ENCODE measurements around the gene TAF11L12.
A peak's percentile ranks its signal among the peaks of the same experiment; 100 is the strongest.
"Not testable (repeated sequence)": the region's sequence is repeated elsewhere in the genome, so short reads cannot be mapped to it uniquely, and the experiment has no call there.

TAF11L12 gene

DNA sequence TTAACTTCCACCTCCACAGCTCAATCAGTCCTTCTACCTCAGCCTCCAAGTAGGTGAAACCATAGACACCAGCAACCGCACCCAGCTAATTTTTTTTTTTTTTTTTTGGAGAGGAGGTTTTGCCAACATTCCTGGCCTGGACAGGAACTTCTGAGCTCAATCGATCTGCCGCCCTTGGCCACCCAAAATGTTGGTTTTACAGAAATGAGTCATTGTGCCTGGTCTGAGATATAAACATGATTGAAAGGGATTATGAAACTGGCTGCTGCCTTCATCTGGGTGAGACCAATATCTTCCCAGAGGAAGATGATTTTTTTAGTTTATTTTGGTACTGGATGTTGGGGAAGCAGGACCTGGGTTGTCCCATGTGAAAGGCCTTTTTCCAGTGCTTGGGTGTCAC lies 9.2 kb downstream of the TAF11L12 start:
- Histone ChIP-seq H3K27me3 (replicated peaks) (no peaks in the 10 kb centered on the region), H3K36me3 (replicated peaks) (no peaks in the 10 kb centered on the region), H3K4me3 (ENCODE audit: low read depth, low read length) (no peak overlapping the region), H3K27ac (no peak overlapping the region)
- no peak for DNase-seq
- TF ChIP-seq, protein P1, sequence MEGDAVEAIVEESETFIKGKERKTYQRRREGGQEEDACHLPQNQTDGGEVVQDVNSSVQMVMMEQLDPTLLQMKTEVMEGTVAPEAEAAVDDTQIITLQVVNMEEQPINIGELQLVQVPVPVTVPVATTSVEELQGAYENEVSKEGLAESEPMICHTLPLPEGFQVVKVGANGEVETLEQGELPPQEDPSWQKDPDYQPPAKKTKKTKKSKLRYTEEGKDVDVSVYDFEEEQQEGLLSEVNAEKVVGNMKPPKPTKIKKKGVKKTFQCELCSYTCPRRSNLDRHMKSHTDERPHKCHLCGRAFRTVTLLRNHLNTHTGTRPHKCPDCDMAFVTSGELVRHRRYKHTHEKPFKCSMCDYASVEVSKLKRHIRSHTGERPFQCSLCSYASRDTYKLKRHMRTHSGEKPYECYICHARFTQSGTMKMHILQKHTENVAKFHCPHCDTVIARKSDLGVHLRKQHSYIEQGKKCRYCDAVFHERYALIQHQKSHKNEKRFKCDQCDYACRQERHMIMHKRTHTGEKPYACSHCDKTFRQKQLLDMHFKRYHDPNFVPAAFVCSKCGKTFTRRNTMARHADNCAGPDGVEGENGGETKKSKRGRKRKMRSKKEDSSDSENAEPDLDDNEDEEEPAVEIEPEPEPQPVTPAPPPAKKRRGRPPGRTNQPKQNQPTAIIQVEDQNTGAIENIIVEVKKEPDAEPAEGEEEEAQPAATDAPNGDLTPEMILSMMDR (IDR thresholded peaks at IDR 0.05; ENCODE audit: low read depth, low read length, missing control alignments) = no peak
- in situ Hi-C loops (cut with HindIII; ENCODE audit: low pct_ligation_motif_present, low sequenced_read_pairs) = no loop called here

DNA sequence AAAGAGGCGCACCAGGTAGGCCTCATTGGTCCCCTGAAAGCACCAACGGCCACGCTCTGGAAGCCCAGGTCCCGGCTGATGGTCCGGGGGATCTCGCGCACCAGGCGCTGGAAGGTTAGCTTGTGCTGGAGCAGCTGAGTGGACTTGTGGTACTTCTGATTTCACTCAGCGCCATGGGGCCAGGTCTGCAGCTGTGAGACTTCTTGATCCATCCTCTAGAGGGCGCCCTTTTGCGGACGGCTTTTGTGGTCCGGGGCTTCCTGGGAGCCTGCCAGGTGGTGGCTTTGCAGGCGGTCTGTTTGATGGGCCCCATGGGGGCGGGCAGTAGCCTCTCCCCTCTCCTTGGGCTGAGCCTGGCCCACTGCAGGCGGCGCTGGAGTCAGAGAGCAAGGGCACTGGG lies 10.4 kb downstream of the TAF11L12 start:
- no peaks in the 10 kb centered on the region for H3K36me3 ChIP-seq (replicated peaks)
- in situ Hi-C loops (cut with HindIII; ENCODE audit: low pct_ligation_motif_present, low sequenced_read_pairs) = no loop called here
- no peak overlapping the region for H3K27ac ChIP-seq
- H3K27me3 ChIP-seq (replicated peaks) = no peaks in the 10 kb centered on the region
- DNase-seq = no peak
- H3K4me3 ChIP-seq (ENCODE audit: low read depth, low read length) = no peak overlapping the region
- TF ChIP-seq, protein P1 (IDR thresholded peaks at IDR 0.05; ENCODE audit: low read depth, low read length, missing control alignments) = peak; percentile 3

- H3K4me3 ChIP-seq (ENCODE audit: low read depth, low read length) = no peak overlapping the region
- in situ Hi-C loops (cut with HindIII; ENCODE audit: low pct_ligation_motif_present, low sequenced_read_pairs) = no loop called here
- no peak overlapping the region for H3K27ac ChIP-seq
- H3K27me3 ChIP-seq (replicated peaks) = no peaks in the 10 kb centered on the region
- no peaks in the 10 kb centered on the region for H3K36me3 ChIP-seq (replicated peaks)
- TF ChIP-seq, protein P1 (IDR thresholded peaks at IDR 0.05; ENCODE audit: low read depth, low read length, missing control alignments) = no peak
- no peak for DNase-seq
These were observed 15.5 kb downstream of the TAF11L12 start for GRCh38 chr5:17625686-17626085.

DNA sequence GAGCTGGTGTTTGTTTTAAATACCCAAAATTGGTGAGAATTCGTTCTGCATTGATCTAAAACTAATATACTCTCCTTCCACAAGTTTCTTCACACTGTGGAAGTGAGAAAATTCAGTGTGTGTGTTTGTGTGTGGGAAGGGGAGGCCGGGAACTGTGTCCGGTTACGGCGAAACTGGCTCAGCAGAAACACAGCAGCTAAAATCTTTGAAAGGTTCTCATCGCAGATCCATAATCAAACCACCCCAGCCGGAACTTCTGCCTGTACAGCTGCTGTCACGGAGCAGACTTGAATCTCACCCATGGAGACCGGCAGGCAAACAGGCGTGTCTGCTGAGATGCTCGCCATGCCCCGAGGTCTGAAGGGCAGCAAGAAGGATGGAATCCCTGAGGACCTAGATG lies 21.6 kb downstream of the TAF11L12 start, which contains the start of gene TAF11L13:
TAF11L13 (plus strand) TSS at position 301 of the 400 bp plus-strand sequence.
- DNase-seq; H3K27me3 ChIP-seq (replicated peaks); H3K27ac ChIP-seq; H3K4me3 ChIP-seq (ENCODE audit: low read depth, low read length); H3K36me3 ChIP-seq (replicated peaks); in situ Hi-C loops (cut with HindIII; ENCODE audit: low pct_ligation_motif_present, low sequenced_read_pairs): not testable (repeated sequence)

DNA sequence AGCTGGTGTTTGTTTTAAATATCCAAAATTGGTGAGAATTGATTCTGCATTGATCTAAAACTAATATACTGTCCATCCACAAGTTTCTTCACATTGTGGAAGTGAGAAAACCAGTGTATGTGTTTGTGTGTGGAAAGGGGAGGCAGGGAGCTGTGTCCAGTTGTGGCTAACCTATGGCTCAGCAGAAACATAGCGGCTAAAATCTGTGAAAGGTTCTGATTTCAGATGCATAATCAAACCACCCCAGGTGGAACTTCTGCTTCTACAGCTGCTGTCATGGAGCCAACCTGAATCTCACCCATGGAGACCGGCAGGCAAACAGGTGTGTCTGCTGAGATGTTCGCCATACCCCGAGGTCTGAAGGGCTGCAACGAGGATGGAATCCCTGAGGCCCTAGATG lies 24.0 kb downstream of the TAF11L12 start, which contains the start of gene TAF11L14:
TAF11L14 (plus strand) TSS at position 301 of the 400 bp plus-strand sequence.
- no peak within 1 kb of the TSS for H3K27ac ChIP-seq
- in situ Hi-C loops (cut with HindIII; ENCODE audit: low pct_ligation_motif_present, low sequenced_read_pairs) = no loop called here
- no peaks in the 10 kb centered on the region for H3K27me3 ChIP-seq (replicated peaks)
- TF ChIP-seq, protein P1 (IDR thresholded peaks at IDR 0.05; ENCODE audit: low read depth, low read length, missing control alignments) = no peak
- no peak for DNase-seq
- H3K36me3 ChIP-seq (replicated peaks) = no peaks in the 10 kb centered on the region
- H3K4me3 ChIP-seq (ENCODE audit: low read depth, low read length) = no peak within 1 kb of the TSS

GRCh38 chr5:17649232-17649631 lies 39.0 kb downstream of the TAF11L12 start:
- H3K27me3 ChIP-seq (replicated peaks); in situ Hi-C loops (cut with HindIII; ENCODE audit: low pct_ligation_motif_present, low sequenced_read_pairs); H3K27ac ChIP-seq; DNase-seq; H3K36me3 ChIP-seq (replicated peaks); H3K4me3 ChIP-seq (ENCODE audit: low read depth, low read length): not testable (repeated sequence)

DNA sequence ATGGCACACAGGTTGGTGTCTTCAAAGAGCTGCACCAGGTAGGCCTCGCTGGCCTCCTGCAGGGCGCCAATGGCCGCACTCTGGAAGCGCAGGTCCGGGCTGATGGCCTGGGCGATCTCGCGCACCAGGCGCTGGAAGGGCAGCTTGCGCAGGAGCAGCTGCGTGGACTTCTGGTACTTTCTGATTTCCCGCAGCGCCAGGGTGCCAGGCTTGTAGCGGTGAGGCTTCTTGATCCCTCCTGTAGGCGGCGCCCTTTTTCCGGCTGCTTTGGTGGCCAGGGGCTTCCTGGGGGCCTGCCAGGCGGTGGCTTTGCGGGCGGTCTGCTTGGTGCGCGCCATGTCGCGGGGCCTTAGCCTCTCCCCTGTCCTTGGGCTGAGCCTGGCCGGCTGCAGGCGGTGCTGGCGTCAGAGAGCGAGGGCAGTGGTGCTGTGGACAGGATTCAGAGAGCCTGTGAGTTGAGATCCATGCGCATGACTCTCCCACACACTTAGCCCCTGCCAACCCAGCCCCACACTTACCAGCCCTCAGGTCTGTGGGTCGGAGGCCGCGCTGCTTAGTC lies 45.1 kb downstream of the TAF11L12 start:
- in situ Hi-C loops (cut with HindIII; ENCODE audit: low pct_ligation_motif_present, low sequenced_read_pairs); DNase-seq; H3K27me3 ChIP-seq (replicated peaks); H3K4me3 ChIP-seq (ENCODE audit: low read depth, low read length); H3K27ac ChIP-seq; H3K36me3 ChIP-seq (replicated peaks): not testable (repeated sequence)
